CD14-positive monocyte (primary cell): ENCODE data around the gene TECTB. TPM values are rescaled to one million over a fixed set of nuclear protein-coding genes. Genes with fewer than 3 reads are reported as not detected.
A peak's percentile ranks its signal among the peaks of the same experiment; 100 is the strongest.

Source experiments
- DNase-seq, 3 donors: peaks; one replicate each; pipeline ENCODE4 v3.0.0-alpha.2; 2011 to 2022
- H2AFZ ChIP-seq: 2 replicates; pipeline ENCODE4 v1.6.0; 2012; ENCODE audit warnings: mild to moderate bottlenecking, low read depth, low read length, inconsistent platforms; ENCODE audit not compliant: insufficient read depth, poor library complexity, severe bottlenecking
- H3K27ac ChIP-seq, 2 donors: 1 replicate in 1 of 2; 2 replicates in 1 of 2; pipeline ENCODE4 v1.5.1; 2012 to 2013; ENCODE audit warnings: low read length in 2 of 2, control low read depth in 1 of 2, inconsistent platforms in 1 of 2, low read depth in 1 of 2, mild to moderate bottlenecking in 1 of 2
- H3K27me3 ChIP-seq, 2 donors: one replicate each; pipeline versions ENCODE4 v1.6.0 to v1.6.1; 2011 to 2013; ENCODE audit warnings: low read length in 2 of 2; ENCODE audit not compliant: control insufficient read depth in 2 of 2, insufficient read depth in 2 of 2
- H3K36me3 ChIP-seq, 2 donors: replicated peaks in 1 of 2; 1 replicate in 1 of 2; 2 replicates in 1 of 2; pipeline versions ENCODE4 v1.5.1 to v1.6.1; 2012 to 2013; ENCODE audit warnings: low read length in 2 of 2, control low read depth in 1 of 2, inconsistent platforms in 1 of 2, mild to moderate bottlenecking in 1 of 2; ENCODE audit not compliant: insufficient read depth in 2 of 2, control insufficient read depth in 1 of 2
- H3K4me1 ChIP-seq, 2 donors: 1 replicate in 1 of 2; 2 replicates in 1 of 2; pipeline versions ENCODE4 v1.5.1 to v1.6.1; 2012 to 2013; ENCODE audit warnings: low read length in 2 of 2, control low read depth in 1 of 2, inconsistent platforms in 1 of 2, mild to moderate bottlenecking in 1 of 2, moderate library complexity in 1 of 2; ENCODE audit not compliant: insufficient read depth in 2 of 2, control insufficient read depth in 1 of 2
- H3K4me2 ChIP-seq: replicated peaks from 2 replicates; pipeline ENCODE3; 2012; ENCODE audit warnings: low read length, moderate library complexity, mild to moderate bottlenecking; ENCODE audit not compliant: poor library complexity, severe bottlenecking; ENCODE audit errors: extremely low read depth
- H3K4me3 ChIP-seq, 3 experiments: fragments of 200-600 bp in 1 of 3; sonication (generic) in 1 of 3; replicated peaks in 1 of 3; 1 replicate in 2 of 3; 2 replicates in 1 of 3; pipeline ENCODE4 v1.5.1; 2011 to 2013; ENCODE audit warnings: low read length in 3 of 3, mild to moderate bottlenecking in 3 of 3, control low read depth in 2 of 3, low read depth in 2 of 3, inconsistent platforms in 1 of 3, moderate library complexity in 1 of 3
- H3K79me2 ChIP-seq: 2 replicates; pipeline ENCODE4 v1.6.0; 2012; ENCODE audit warnings: mild to moderate bottlenecking, control low read depth, inconsistent platforms, low read length, moderate library complexity; ENCODE audit not compliant: insufficient read depth
- H3K9ac ChIP-seq: 2 replicates; pipeline ENCODE4 v1.6.0; 2017; ENCODE audit warnings: low read length, mild to moderate bottlenecking; ENCODE audit not compliant: insufficient read depth, poor library complexity, severe bottlenecking
- H3K9me3 ChIP-seq, 2 donors: replicated peaks in 1 of 2; 1 replicate in 1 of 2; 2 replicates in 1 of 2; pipeline versions ENCODE4 v1.5.1 to v1.6.1; 2012 to 2013; ENCODE audit warnings: low read length in 2 of 2, control low read depth in 1 of 2; ENCODE audit not compliant: control insufficient read depth in 1 of 2, insufficient read depth in 1 of 2
- H4K20me1 ChIP-seq: 2 replicates; pipeline ENCODE4 v1.6.0; 2012; ENCODE audit warnings: mild to moderate bottlenecking, low read length, control low read depth, moderate library complexity; ENCODE audit not compliant: insufficient read depth
- H3K27ac Mint-ChIP-seq, 7 donors: one replicate each; pipeline ENCODE4 v1.8.0; 2020; ENCODE audit warnings: mild to moderate bottlenecking in 7 of 7, mixed read lengths in 7 of 7, moderate library complexity in 6 of 7, inconsistent platforms in 2 of 7
- H3K27me3 Mint-ChIP-seq, 3 donors: one replicate each; pipeline ENCODE4 v1.8.0; 2021 to 2022; ENCODE audit warnings: low read depth in 3 of 3, mild to moderate bottlenecking in 3 of 3, mixed read lengths in 3 of 3, moderate library complexity in 3 of 3, inconsistent platforms in 1 of 3
- H3K36me3 Mint-ChIP-seq, 2 donors: one replicate each; pipeline ENCODE4 v1.8.0; 2020; ENCODE audit warnings: mixed read lengths in 2 of 2, inconsistent platforms in 1 of 2, mild to moderate bottlenecking in 1 of 2
- H3K4me1 Mint-ChIP-seq: one replicate; pipeline ENCODE4 v1.8.0; 2020; ENCODE audit warnings: mild to moderate bottlenecking, mixed read lengths
- H3K4me3 Mint-ChIP-seq, 2 donors: one replicate each; pipeline ENCODE4 v1.8.0; 2020; ENCODE audit warnings: mild to moderate bottlenecking in 2 of 2, mixed read lengths in 2 of 2, moderate library complexity in 1 of 2
- H3K9me3 Mint-ChIP-seq, 7 donors: one replicate each; pipeline ENCODE4 v1.8.0; 2020 to 2022; ENCODE audit warnings: mixed read lengths in 7 of 7, mild to moderate bottlenecking in 6 of 7, moderate library complexity in 6 of 7, inconsistent platforms in 2 of 7
- CTCF ChIP-seq: fragments of 200-600 bp; IDR thresholded peaks from one replicate; pipeline ENCODE4 v1.8.0; 2022; ENCODE audit warnings: antibody characterized with exemption, mild to moderate bottlenecking
- WGBS: methylation state at CpG from one replicate; pipeline ENCODE4 v1.1.5; 2013; ENCODE audit warnings: missing lambda C conversion rate; ENCODE audit not compliant: insufficient coverage; 5-methylcytosine and 5-hydroxymethylcytosine counted together
- intact Hi-C, 2 donors: fragments of 100-400 bp; cut with micrococcal nuclease; formaldehyde crosslinking; loops; one replicate each; pipeline versions ENCODE4 v1.15.0 to v1.15.1; 2023
- polyA plus RNA-seq, 3 donors: library from polyadenylated mRNA; depleted of rRNA in 1 of 3; unstranded in 2 of 3; stranded (reverse) in 1 of 3; fragments of 300-500 nt in 2 of 3; fragments of >200 nt in 1 of 3; fragmentation: Illumina TruSeq in 2 of 3; gene quantifications; 1 replicate in 2 of 3; 2 replicates in 1 of 3; pipeline ENCODE4 v1.2.3, GENCODE V29; 2012 to 2021

Gene TECTB
- polyA plus RNA-seq, 3 donors: not detected

GRCh38 chr10:112343056-112343806, 60.0 kb downstream of the TECTB start:
- Histone ChIP-seq H3K36me3 (no peaks in the 10 kb centered on the region), H2AFZ (no peak overlapping the region), H3K27me3 (no peaks in the 10 kb centered on the region), H4K20me1 (no peaks in the 10 kb centered on the region), H3K9ac (no peak overlapping the region), H3K4me3 (no peak overlapping the region), H3K9me3 (no peaks in the 10 kb centered on the region), H3K79me2 (no peaks in the 10 kb centered on the region), H3K27ac (no peak overlapping the region), H3K4me1 (no peaks in the 10 kb centered on the region), H3K4me2 (no peak overlapping the region)
- intact Hi-C loops: no loop called here
- H3K27ac Mint-ChIP-seq: peak overlapping the region in 1 of 7 donors; percentile 13
- H3K4me1 Mint-ChIP-seq: peaks cover 1% of the 10 kb centered on the region
- TF ChIP-seq CTCF: no peak
- H3K9me3 Mint-ChIP-seq: peaks cover 0 to 5% (median 0%) of the 10 kb centered on the region in 7 donors
- WGBS: 0% methylated on average over 3 of the region's 5 CpGs
- DNase-seq: no peak
- peaks cover 0 to 9% (median 5%) of the 10 kb centered on the region in 3 donors for H3K27me3 Mint-ChIP-seq
- no peaks in the 10 kb centered on the region for H3K36me3 Mint-ChIP-seq
- no peak overlapping the region for H3K4me3 Mint-ChIP-seq

DNA sequence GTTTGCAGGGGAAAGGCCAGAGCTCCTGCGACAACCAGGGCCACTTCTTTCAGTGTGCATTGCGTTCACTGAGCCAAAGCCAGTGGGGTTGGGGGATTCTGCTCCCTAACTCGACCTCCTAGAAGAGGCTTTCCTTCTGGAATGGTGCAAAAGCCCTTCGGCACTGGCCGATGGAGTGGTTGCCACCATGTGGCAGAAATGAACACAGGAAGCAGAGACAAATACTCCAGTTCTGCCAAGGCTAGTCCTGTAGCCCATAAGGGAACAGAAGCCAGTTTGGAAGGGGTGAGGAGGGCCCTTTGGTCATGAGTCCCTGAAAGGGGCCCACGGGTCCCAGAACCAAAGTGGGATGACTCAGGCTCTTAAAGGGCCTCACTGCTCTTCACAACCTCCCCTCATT, 61.1 kb downstream of the TECTB start:
- intact Hi-C loops: no loop called here
- Mint-ChIP-seq H3K9me3 (peaks cover 0 to 5% (median 0%) of the 10 kb centered on the region in 7 donors), H3K4me3 (no peak overlapping the region), H3K27ac (no peak overlapping the region), H3K4me1 (peaks cover 1% of the 10 kb centered on the region), H3K27me3 (peaks cover 0 to 9% (median 5%) of the 10 kb centered on the region in 3 donors), H3K36me3 (no peaks in the 10 kb centered on the region)
- no peaks in the 10 kb centered on the region for H3K9me3 ChIP-seq
- H4K20me1 ChIP-seq: no peaks in the 10 kb centered on the region
- H2AFZ ChIP-seq: no peak overlapping the region
- H3K4me3 ChIP-seq: no peak overlapping the region
- H3K4me1 ChIP-seq: no peaks in the 10 kb centered on the region
- no peak for DNase-seq
- H3K36me3 ChIP-seq: no peaks in the 10 kb centered on the region
- H3K27ac ChIP-seq: no peak overlapping the region
- H3K27me3 ChIP-seq: no peaks in the 10 kb centered on the region
- no peak overlapping the region for H3K9ac ChIP-seq
- TF ChIP-seq CTCF: no peak
- H3K79me2 ChIP-seq: no peaks in the 10 kb centered on the region
- 97% methylated on average over 5 of the region's 6 CpGs for WGBS
- no peak overlapping the region for H3K4me2 ChIP-seq
